Hepatocyte (in vitro differentiated cells): Measurements from ENCODE around the gene RXFP4. TPM values are rescaled to one million over a fixed set of nuclear protein-coding genes. Genes with fewer than 3 reads are reported as not detected.
A peak's percentile ranks its signal among the peaks of the same experiment; 100 is the strongest.

Source experiments
- DNase-seq: peaks from one replicate; pipeline ENCODE4 v3.0.0-alpha.2; 2016; ENCODE audit warnings: low spot score
- H2AFZ ChIP-seq: fragments of 200-600 bp; sonication (generic); 2 replicates; pipeline ENCODE4 v1.6.0; 2016; ENCODE audit warnings: antibody characterized with exemption, mild to moderate bottlenecking
- H3K27ac ChIP-seq: fragments of 200-600 bp; sonication (generic); 2 replicates; pipeline ENCODE4 v1.5.1; 2016; ENCODE audit warnings: mild to moderate bottlenecking
- H3K27me3 ChIP-seq: fragments of 200-600 bp; sonication (generic); 2 replicates; pipeline ENCODE4 v1.6.1; 2016
- H3K36me3 ChIP-seq: fragments of 200-600 bp; sonication (generic); replicated peaks from 2 replicates; pipeline ENCODE4 v1.5.1; 2016; ENCODE audit warnings: low read depth; ENCODE audit not compliant: insufficient read depth
- H3K4me1 ChIP-seq: fragments of 200-600 bp; sonication (generic); 2 replicates; pipeline ENCODE4 v1.5.1; 2016; ENCODE audit warnings: mild to moderate bottlenecking, moderate library complexity; ENCODE audit not compliant: insufficient read depth
- H3K4me2 ChIP-seq: fragments of 200-600 bp; sonication (generic); 2 replicates; pipeline ENCODE4 v1.6.0; 2016
- H3K4me3 ChIP-seq: fragments of 200-600 bp; sonication (generic); 2 replicates; pipeline ENCODE4 v1.5.1; 2016; ENCODE audit warnings: mild to moderate bottlenecking
- H3K79me2 ChIP-seq: fragments of 200-600 bp; sonication (generic); 2 replicates; pipeline ENCODE4 v1.6.0; 2017; ENCODE audit warnings: mild to moderate bottlenecking
- H3K9me2 ChIP-seq: fragments of 200-600 bp; sonication (generic); replicated peaks from 2 replicates; pipeline ENCODE4 v1.6.0; 2017; ENCODE audit warnings: mild to moderate bottlenecking; ENCODE audit not compliant: insufficient read depth
- H3K9me3 ChIP-seq: fragments of 200-600 bp; sonication (generic); 2 replicates; pipeline ENCODE4 v1.5.1; 2016; ENCODE audit warnings: low read depth, mild to moderate bottlenecking
- H4K20me1 ChIP-seq: fragments of 200-600 bp; sonication (generic); 2 replicates; pipeline ENCODE4 v1.6.0; 2016; ENCODE audit warnings: mild to moderate bottlenecking; ENCODE audit not compliant: insufficient read depth, poor library complexity, severe bottlenecking
- CTCF ChIP-seq: fragments of 200-600 bp; sonication (generic); IDR thresholded peaks from 2 replicates; pipeline ENCODE4 v1.5.1; 2016; ENCODE audit warnings: antibody characterized with exemption, mild to moderate bottlenecking; ENCODE audit not compliant: poor library complexity
- EZH2 ChIP-seq: fragments of 200-600 bp; sonication (generic); IDR thresholded peaks from 2 replicates; pipeline ENCODE4 v1.6.1; 2016; ENCODE audit warnings: antibody characterized with exemption, mild to moderate bottlenecking, borderline replicate concordance
- EZH2phosphoT487 ChIP-seq: fragments of 200-600 bp; sonication (generic); IDR thresholded peaks from one replicate; pipeline ENCODE4 v1.6.1; 2018; ENCODE audit warnings: antibody characterized with exemption, mild to moderate bottlenecking, low read depth, moderate library complexity; ENCODE audit not compliant: unreplicated experiment, severe bottlenecking
- WGBS: methylation state at CpG from one replicate; pipeline ENCODE4 v1.1.6; 2016; ENCODE audit warnings: low lambda C conversion rate; ENCODE audit errors: missing lambda C conversion rate; 5-methylcytosine and 5-hydroxymethylcytosine counted together
- polyA plus RNA-seq: library from polyadenylated mRNA; unstranded; fragments of >200 nt; fragmentation: Nextera tagmentation; extraction: Ambion mirVana; gene quantifications from 2 replicates; pipeline ENCODE4 v1.2.1, GENCODE V29; 2016
- total RNA-seq: library from RNA; depleted of rRNA; stranded (reverse); fragments of >200 nt; gene quantifications from 2 replicates; pipeline ENCODE4 v1.2.3, GENCODE V29; 2014

RXFP4 gene
- total and polyA plus RNA-seq, 2 experiments from 2014 or later: 0.83 TPM; not detected in 1

GRCh38 chr1:155966135-155966534 lies 24.7 kb downstream of the RXFP4 start:
- H3K4me1 ChIP-seq: no peaks in the 10 kb centered on the region
- no peaks in the 10 kb centered on the region for H3K36me3 ChIP-seq
- no peak for DNase-seq
- H3K9me2 ChIP-seq: no peaks in the 10 kb centered on the region
- 89% methylated on average over 9 of the region's 9 CpGs for WGBS
- no peak overlapping the region for H2AFZ ChIP-seq
- no peak overlapping the region for H3K4me3 ChIP-seq
- no peak overlapping the region for H3K27ac ChIP-seq
- H3K9me3 ChIP-seq: no peaks in the 10 kb centered on the region
- H3K79me2 ChIP-seq: peaks cover 36% of the 10 kb centered on the region
- no peaks in the 10 kb centered on the region for H3K27me3 ChIP-seq
- peaks cover 27% of the 10 kb centered on the region for H4K20me1 ChIP-seq
- no peak overlapping the region for H3K4me2 ChIP-seq
- TF ChIP-seq EZH2phosphoT487 (no peak), CTCF (peak; percentile 17), EZH2 (no peak)

GRCh38 chr1:155966750-155967149 lies 25.3 kb downstream of the RXFP4 start:
- H3K36me3 ChIP-seq: no peaks in the 10 kb centered on the region
- no peaks in the 10 kb centered on the region for H3K9me2 ChIP-seq
- H3K79me2 ChIP-seq: peaks cover 42% of the 10 kb centered on the region
- H3K27me3 ChIP-seq: no peaks in the 10 kb centered on the region
- no peak overlapping the region for H3K4me3 ChIP-seq
- no peaks in the 10 kb centered on the region for H3K4me1 ChIP-seq
- no peak for DNase-seq
- peaks cover 32% of the 10 kb centered on the region for H4K20me1 ChIP-seq
- 89% methylated on average over 7 of the region's 7 CpGs for WGBS
- H3K27ac ChIP-seq: no peak overlapping the region
- no peaks in the 10 kb centered on the region for H3K9me3 ChIP-seq
- no peak overlapping the region for H3K4me2 ChIP-seq
- H2AFZ ChIP-seq: no peak overlapping the region
- no peak for TF ChIP-seq CTCF
- no peak for TF ChIP-seq EZH2phosphoT487
- no peak for TF ChIP-seq EZH2

GRCh38 chr1:155967341-155968050 lies 26.1 kb downstream of the RXFP4 start:
- Histone ChIP-seq H3K9me3 (no peaks in the 10 kb centered on the region), H3K36me3 (no peaks in the 10 kb centered on the region), H3K27ac (no peak overlapping the region), H3K79me2 (peaks cover 49% of the 10 kb centered on the region), H3K4me1 (peaks cover under 1% of the 10 kb centered on the region), H3K27me3 (no peaks in the 10 kb centered on the region), H4K20me1 (peaks cover 39% of the 10 kb centered on the region), H3K9me2 (no peaks in the 10 kb centered on the region), H2AFZ (no peak overlapping the region), H3K4me2 (no peak overlapping the region), H3K4me3 (no peak overlapping the region)
- DNase-seq: no peak
- TF ChIP-seq EZH2 (no peak), EZH2phosphoT487 (no peak), CTCF (no peak)
- 78% methylated on average over 13 of the region's 13 CpGs for WGBS

- Histone ChIP-seq H3K4me2 (no peak overlapping the region), H3K4me3 (no peak overlapping the region), H3K79me2 (peaks cover 54% of the 10 kb centered on the region), H3K9me2 (no peaks in the 10 kb centered on the region), H2AFZ (no peak overlapping the region), H3K4me1 (peaks cover 3% of the 10 kb centered on the region), H3K27me3 (no peaks in the 10 kb centered on the region), H4K20me1 (peaks cover 43% of the 10 kb centered on the region), H3K27ac (no peak overlapping the region), H3K36me3 (no peaks in the 10 kb centered on the region), H3K9me3 (no peaks in the 10 kb centered on the region)
- WGBS: 84% methylated on average over 7 of the region's 7 CpGs
- DNase-seq: no peak
- no peak for TF ChIP-seq CTCF
- no peak for TF ChIP-seq EZH2
- TF ChIP-seq EZH2phosphoT487: no peak
Measured at GRCh38 chr1:155968051-155968400, 26.6 kb downstream of the RXFP4 start.
